Body of pancreas (tissue), 4 donors: ENCODE results near the gene SGCE.

Experiments
- POLR2A ChIP-seq, 3 donors: fragments of 450-650 bp; IDR thresholded peaks; one replicate each; pipeline ENCODE4 v1.6.1; 2016; ENCODE audit warnings: antibody characterized with exemption in 3 of 3, mild to moderate bottlenecking in 2 of 3
- TF ChIP-seq, protein P1 (sequence below), 7 experiments: fragments of 450-650 bp in 4 of 7; fragments of 200-600 bp in 3 of 7; sonication (generic) in 3 of 7; IDR thresholded peaks; one replicate each; pipeline ENCODE4 v1.5.1; 2016 to 2019; ENCODE audit warnings: antibody characterized with exemption in 7 of 7

DNA sequence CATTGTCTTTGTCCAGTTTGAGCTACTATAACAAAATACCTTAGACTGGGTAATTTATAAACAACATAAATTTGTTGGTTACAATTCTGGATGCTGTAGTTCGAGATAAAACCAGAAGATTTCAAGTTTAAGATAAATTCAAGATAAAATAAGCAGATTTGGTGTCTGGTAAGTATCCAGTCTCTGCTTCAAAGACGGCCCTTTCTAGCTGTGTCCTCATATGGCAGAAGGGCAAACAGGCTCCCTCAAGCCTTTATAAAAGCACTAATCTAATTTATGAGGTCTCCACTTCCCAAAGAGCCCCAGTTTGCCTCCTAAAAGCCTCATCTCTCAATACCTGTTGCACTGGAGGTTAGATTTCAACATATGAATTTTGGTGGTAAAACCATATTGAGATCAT lies 31.1 kb upstream of the SGCE start:
- TF ChIP-seq, protein P1, sequence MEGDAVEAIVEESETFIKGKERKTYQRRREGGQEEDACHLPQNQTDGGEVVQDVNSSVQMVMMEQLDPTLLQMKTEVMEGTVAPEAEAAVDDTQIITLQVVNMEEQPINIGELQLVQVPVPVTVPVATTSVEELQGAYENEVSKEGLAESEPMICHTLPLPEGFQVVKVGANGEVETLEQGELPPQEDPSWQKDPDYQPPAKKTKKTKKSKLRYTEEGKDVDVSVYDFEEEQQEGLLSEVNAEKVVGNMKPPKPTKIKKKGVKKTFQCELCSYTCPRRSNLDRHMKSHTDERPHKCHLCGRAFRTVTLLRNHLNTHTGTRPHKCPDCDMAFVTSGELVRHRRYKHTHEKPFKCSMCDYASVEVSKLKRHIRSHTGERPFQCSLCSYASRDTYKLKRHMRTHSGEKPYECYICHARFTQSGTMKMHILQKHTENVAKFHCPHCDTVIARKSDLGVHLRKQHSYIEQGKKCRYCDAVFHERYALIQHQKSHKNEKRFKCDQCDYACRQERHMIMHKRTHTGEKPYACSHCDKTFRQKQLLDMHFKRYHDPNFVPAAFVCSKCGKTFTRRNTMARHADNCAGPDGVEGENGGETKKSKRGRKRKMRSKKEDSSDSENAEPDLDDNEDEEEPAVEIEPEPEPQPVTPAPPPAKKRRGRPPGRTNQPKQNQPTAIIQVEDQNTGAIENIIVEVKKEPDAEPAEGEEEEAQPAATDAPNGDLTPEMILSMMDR (IDR thresholded peaks at IDR 0.05), result no peak
- TF ChIP-seq POLR2A (IDR thresholded peaks at IDR 0.05), result no peak
